MM.1S (cell line): ENCODE results near the gene FAM219A.

ENCODE experiments used
- DNase-seq: peaks from one replicate; pipeline ENCODE4 v3.0.0-alpha.2; 2015
- H2AFZ ChIP-seq: fragments of 300-600 bp; sonication (generic); 2 replicates; pipeline ENCODE4 v1.6.0; 2016; ENCODE audit warnings: antibody characterized with exemption, low read length
- H3F3A ChIP-seq: fragments of 300-600 bp; sonication (generic); 2 replicates; pipeline ENCODE4 v1.6.1; 2016; ENCODE audit warnings: mild to moderate bottlenecking, antibody characterized with exemption, low read length, moderate library complexity, mixed read lengths; ENCODE audit not compliant: insufficient read depth
- H3K27ac ChIP-seq: fragments of 300-600 bp; sonication (generic); 2 replicates; pipeline ENCODE4 v1.5.1; 2016; ENCODE audit warnings: mild to moderate bottlenecking, low read length
- H3K27me3 ChIP-seq: fragments of 300-600 bp; sonication (generic); replicated peaks from 2 replicates; pipeline ENCODE4 v1.6.0; 2016; ENCODE audit warnings: low read length; ENCODE audit not compliant: insufficient read depth
- H3K36me3 ChIP-seq: fragments of 300-600 bp; sonication (generic); replicated peaks from 2 replicates; pipeline ENCODE4 v1.6.1; 2016; ENCODE audit warnings: mild to moderate bottlenecking, low read length, mixed read lengths; ENCODE audit not compliant: insufficient read depth
- H3K4me1 ChIP-seq: fragments of 300-600 bp; sonication (generic); 2 replicates; pipeline ENCODE4 v1.6.1; 2016; ENCODE audit warnings: low read length, mixed read lengths
- H3K4me2 ChIP-seq: fragments of 300-600 bp; sonication (generic); 2 replicates; pipeline ENCODE4 v1.6.0; 2016; ENCODE audit warnings: low read depth, low read length
- H3K4me3 ChIP-seq: fragments of 300-600 bp; sonication (generic); 2 replicates; pipeline ENCODE4 v1.5.1; 2016; ENCODE audit warnings: low read length, mixed read lengths
- H3K79me2 ChIP-seq: fragments of 300-600 bp; sonication (generic); 2 replicates; pipeline ENCODE4 v1.6.1; 2016; ENCODE audit warnings: mixed run types, low read length, mixed read lengths
- H3K9ac ChIP-seq: fragments of 300-600 bp; sonication (generic); 2 replicates; pipeline ENCODE4 v1.6.1; 2016; ENCODE audit warnings: low read length, mixed read lengths
- H3K9me2 ChIP-seq: fragments of 300-600 bp; sonication (generic); replicated peaks from 2 replicates; pipeline ENCODE4 v1.6.1; 2016; ENCODE audit warnings: mild to moderate bottlenecking, low read length, mixed read lengths; ENCODE audit not compliant: insufficient read depth
- H3K9me3 ChIP-seq: fragments of 300-600 bp; sonication (generic); replicated peaks from 2 replicates; pipeline ENCODE4 v1.6.1; 2016; ENCODE audit warnings: mild to moderate bottlenecking, low read length, mixed read lengths; ENCODE audit not compliant: insufficient read depth
- H4K20me1 ChIP-seq: fragments of 300-600 bp; sonication (generic); 2 replicates; pipeline ENCODE4 v1.6.1; 2016; ENCODE audit warnings: mild to moderate bottlenecking, low read length, moderate library complexity, mixed read lengths; ENCODE audit not compliant: insufficient read depth
- CTCF ChIP-seq: fragments of 300-600 bp; sonication (generic); IDR thresholded peaks from 2 replicates; pipeline ENCODE4 v1.5.1; 2016; ENCODE audit warnings: antibody characterized with exemption, low read length, mixed read lengths
- EZH2 ChIP-seq: fragments of 300-600 bp; sonication (generic); optimal IDR thresholded peaks from 2 replicates; pipeline ENCODE3; 2017; ENCODE audit warnings: low read depth, mild to moderate bottlenecking, antibody characterized with exemption, low read length, mixed read lengths
- EZH2phosphoT487 ChIP-seq: fragments of 300-600 bp; sonication (generic); IDR thresholded peaks from 2 replicates; pipeline ENCODE4 v1.6.1; 2018; ENCODE audit warnings: antibody characterized with exemption, low read length

Gene FAM219A

GRCh38 chr9:34437006-34437925 lies 21.1 kb downstream of the FAM219A start:
- Histone ChIP-seq H3K9me3 (no peaks in the 10 kb centered on the region), H3K9ac (no peak overlapping the region), H3K27me3 (no peaks in the 10 kb centered on the region), H3K79me2 (no peaks in the 10 kb centered on the region), H3K4me3 (no peak overlapping the region), H3F3A (no peaks in the 10 kb centered on the region), H3K4me1 (no peaks in the 10 kb centered on the region), H3K27ac (no peak overlapping the region), H2AFZ (no peak overlapping the region), H3K36me3 (no peaks in the 10 kb centered on the region), H4K20me1 (no peaks in the 10 kb centered on the region), H3K4me2 (no peak overlapping the region), H3K9me2 (no peaks in the 10 kb centered on the region)
- peak; percentile 81 for DNase-seq
- TF ChIP-seq EZH2phosphoT487 (no peak), CTCF (peak; percentile 81)

GRCh38 chr9:34431667-34432066 lies 26.7 kb downstream of the FAM219A start:
- no peaks in the 10 kb centered on the region for H3K27me3 ChIP-seq
- H3K4me1 ChIP-seq = no peaks in the 10 kb centered on the region
- no peak overlapping the region for H3K4me3 ChIP-seq
- H3K9me2 ChIP-seq = no peaks in the 10 kb centered on the region
- no peaks in the 10 kb centered on the region for H4K20me1 ChIP-seq
- H3K9me3 ChIP-seq = no peaks in the 10 kb centered on the region
- TF ChIP-seq CTCF = no peak
- TF ChIP-seq EZH2 = no peak
- TF ChIP-seq EZH2phosphoT487 = no peak
- no peak overlapping the region for H3K27ac ChIP-seq
- H2AFZ ChIP-seq = no peak overlapping the region
- H3F3A ChIP-seq = no peaks in the 10 kb centered on the region
- H3K4me2 ChIP-seq = no peak overlapping the region
- H3K9ac ChIP-seq = no peak overlapping the region
- DNase-seq = no peak
- H3K79me2 ChIP-seq = no peaks in the 10 kb centered on the region
- H3K36me3 ChIP-seq = no peaks in the 10 kb centered on the region

GRCh38 chr9:34430843-34431437 lies 27.4 kb downstream of the FAM219A start:
- H3K79me2 ChIP-seq = no peaks in the 10 kb centered on the region
- no peaks in the 10 kb centered on the region for H3K36me3 ChIP-seq
- H3K4me3 ChIP-seq = no peak overlapping the region
- H3K4me1 ChIP-seq = no peaks in the 10 kb centered on the region
- no peaks in the 10 kb centered on the region for H3K9me3 ChIP-seq
- H3K9me2 ChIP-seq = no peaks in the 10 kb centered on the region
- no peaks in the 10 kb centered on the region for H3F3A ChIP-seq
- no peak overlapping the region for H2AFZ ChIP-seq
- no peak overlapping the region for H3K4me2 ChIP-seq
- TF ChIP-seq EZH2phosphoT487 (no peak), EZH2 (no peak), CTCF (no peak)
- no peak overlapping the region for H3K27ac ChIP-seq
- no peaks in the 10 kb centered on the region for H3K27me3 ChIP-seq
- peak; percentile 26 for DNase-seq
- H3K9ac ChIP-seq = no peak overlapping the region
- H4K20me1 ChIP-seq = no peaks in the 10 kb centered on the region
